SK-N-SH treated with all-trans-retinoic acid at 6 μM for 48 hours (cell line): ENCODE results near the gene ACR.

Experiments
- ARNTL ChIP-seq: fragments of 450-650 bp; formaldehyde crosslinking; IDR thresholded peaks from 2 replicates; pipeline ENCODE4 v1.5.0; 2020; ENCODE audit warnings: low read depth, mild to moderate bottlenecking, moderate library complexity, borderline replicate concordance
- GLIS3 ChIP-seq: fragments of 250-450 bp; sonication (Bioruptor Pico); IDR thresholded peaks from 2 replicates; pipeline ENCODE4 v1.5.0; 2020; ENCODE audit warnings: mild to moderate bottlenecking, moderate library complexity
- ISL1 ChIP-seq: fragments of 250-450 bp; sonication (Bioruptor Pico); IDR thresholded peaks from 2 replicates; pipeline ENCODE4 v2.1.2; 2022; ENCODE audit warnings: mild to moderate bottlenecking, moderate library complexity
- OSR1 ChIP-seq: fragments of 250-450 bp; sonication (Bioruptor Pico); IDR thresholded peaks from 2 replicates; pipeline ENCODE4 v1.8.0; 2022; ENCODE audit warnings: moderate library complexity, mild to moderate bottlenecking, inconsistent platforms
- ZC3H10 ChIP-seq: fragments of 250-450 bp; sonication (Bioruptor Pico); IDR thresholded peaks from 2 replicates; pipeline ENCODE4 v1.5.1; 2021; ENCODE audit warnings: mild to moderate bottlenecking, moderate library complexity
- ZFP3 ChIP-seq: fragments of 250-450 bp; sonication (Bioruptor Pico); IDR thresholded peaks from 2 replicates; pipeline ENCODE4 v1.5.0; 2020; ENCODE audit warnings: mild to moderate bottlenecking, moderate library complexity
- TF ChIP-seq, protein P1 (sequence below): fragments of 250-450 bp; sonication (Bioruptor Pico); IDR thresholded peaks from 2 replicates; pipeline ENCODE4 v1.8.0; 2020; ENCODE audit warnings: mild to moderate bottlenecking, moderate library complexity, borderline replicate concordance

DNA sequence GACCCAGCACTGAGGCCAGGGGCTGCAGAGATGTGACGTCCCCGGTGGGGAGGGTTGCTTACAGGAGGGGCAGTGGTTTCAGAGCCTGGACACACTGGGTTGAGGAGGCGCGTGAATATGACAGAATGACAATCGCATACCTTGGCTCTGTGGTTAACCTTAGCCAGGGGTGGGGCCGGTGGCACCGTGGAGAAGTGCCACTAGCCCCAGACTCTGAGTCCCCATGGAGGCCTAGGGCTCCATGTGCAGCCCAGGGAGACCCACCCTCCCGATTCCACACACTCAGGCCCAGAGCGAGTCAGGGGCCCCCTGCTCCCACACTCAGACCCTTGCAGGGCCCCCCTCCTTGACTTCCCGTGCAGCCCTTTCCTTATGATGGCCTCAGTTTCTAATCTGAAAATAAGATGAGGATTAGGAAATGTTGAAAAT, 3.6 kb upstream of the ACR start:
- no peak for TF ChIP-seq OSR1 (CRISPR knock-in tag)
- no peak for TF ChIP-seq ZC3H10 (CRISPR knock-in tag)
- no peak for TF ChIP-seq ISL1 (CRISPR knock-in tag)
- TF ChIP-seq, protein P1, sequence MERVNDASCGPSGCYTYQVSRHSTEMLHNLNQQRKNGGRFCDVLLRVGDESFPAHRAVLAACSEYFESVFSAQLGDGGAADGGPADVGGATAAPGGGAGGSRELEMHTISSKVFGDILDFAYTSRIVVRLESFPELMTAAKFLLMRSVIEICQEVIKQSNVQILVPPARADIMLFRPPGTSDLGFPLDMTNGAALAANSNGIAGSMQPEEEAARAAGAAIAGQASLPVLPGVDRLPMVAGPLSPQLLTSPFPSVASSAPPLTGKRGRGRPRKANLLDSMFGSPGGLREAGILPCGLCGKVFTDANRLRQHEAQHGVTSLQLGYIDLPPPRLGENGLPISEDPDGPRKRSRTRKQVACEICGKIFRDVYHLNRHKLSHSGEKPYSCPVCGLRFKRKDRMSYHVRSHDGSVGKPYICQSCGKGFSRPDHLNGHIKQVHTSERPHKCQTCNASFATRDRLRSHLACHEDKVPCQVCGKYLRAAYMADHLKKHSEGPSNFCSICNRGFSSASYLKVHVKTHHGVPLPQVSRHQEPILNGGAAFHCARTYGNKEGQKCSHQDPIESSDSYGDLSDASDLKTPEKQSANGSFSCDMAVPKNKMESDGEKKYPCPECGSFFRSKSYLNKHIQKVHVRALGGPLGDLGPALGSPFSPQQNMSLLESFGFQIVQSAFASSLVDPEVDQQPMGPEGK (CRISPR knock-in tag), result no peak
- TF ChIP-seq ARNTL (CRISPR knock-in tag), result no peak
- no peak for TF ChIP-seq ZFP3 (CRISPR knock-in tag)
- no peak for TF ChIP-seq GLIS3
